H9 (cell line): ENCODE results near the gene DIRAS3. TPM values are rescaled to one million over a fixed set of nuclear protein-coding genes. Genes with fewer than 3 reads are reported as not detected.

ENCODE experiments used
- DNase-seq: peaks from one replicate; pipeline ENCODE4 v3.0.0-alpha.2; 2017
- H2AFZ ChIP-seq: one replicate; pipeline ENCODE4 v1.6.1; 2013; ENCODE audit warnings: mild to moderate bottlenecking, low read length, control low read depth, moderate library complexity
- H2AK5ac ChIP-seq: 2 replicates; pipeline ENCODE4 v1.6.1; 2013; ENCODE audit warnings: low read length, control low read depth, mixed read lengths; ENCODE audit not compliant: insufficient read length
- H2BK120ac ChIP-seq: one replicate; pipeline ENCODE4 v1.6.1; 2013; ENCODE audit warnings: low read depth, mild to moderate bottlenecking, low read length, control low read depth, inconsistent platforms; ENCODE audit not compliant: poor library complexity, severe bottlenecking
- H2BK12ac ChIP-seq: 2 replicates; pipeline ENCODE4 v1.6.1; 2013; ENCODE audit warnings: low read length, control low read depth, mixed read lengths, low read depth; ENCODE audit not compliant: insufficient read length
- H2BK15ac ChIP-seq: 2 replicates; pipeline ENCODE4 v1.6.1; 2013; ENCODE audit warnings: low read depth, low read length, control low read depth
- H2BK20ac ChIP-seq: one replicate; pipeline ENCODE4 v1.6.1; 2013; ENCODE audit warnings: low read depth, mild to moderate bottlenecking, low read length, control low read depth, inconsistent platforms; ENCODE audit not compliant: poor library complexity, severe bottlenecking
- H2BK5ac ChIP-seq: 2 replicates; pipeline ENCODE4 v1.6.1; 2013; ENCODE audit warnings: low read length, control low read depth, mixed read lengths; ENCODE audit not compliant: insufficient read length
- H3K14ac ChIP-seq: 2 replicates; pipeline ENCODE4 v1.6.1; 2013; ENCODE audit warnings: low read length, control low read depth; ENCODE audit not compliant: insufficient read depth
- H3K18ac ChIP-seq: 2 replicates; pipeline ENCODE4 v1.6.1; 2013; ENCODE audit warnings: low read depth, mild to moderate bottlenecking, mixed read lengths, low read length, control low read depth; ENCODE audit not compliant: insufficient read length
- H3K23ac ChIP-seq: 2 replicates; pipeline ENCODE4 v1.6.1; 2013; ENCODE audit warnings: low read length, control low read depth, mixed read lengths, low read depth; ENCODE audit not compliant: insufficient read length
- H3K23me2 ChIP-seq: 2 replicates; pipeline ENCODE4 v1.6.1; 2013; ENCODE audit warnings: low read depth, mild to moderate bottlenecking, mixed read lengths, low read length, control low read depth; ENCODE audit not compliant: insufficient read length, poor library complexity, severe bottlenecking
- H3K27ac ChIP-seq: 2 replicates; pipeline ENCODE4 v1.5.1; 2013; ENCODE audit warnings: low read length, control low read depth, mixed read lengths, low read depth; ENCODE audit not compliant: insufficient read length
- H3K27me3 ChIP-seq: 2 replicates; pipeline ENCODE4 v1.6.1; 2013; ENCODE audit warnings: low read length, control low read depth, inconsistent platforms; ENCODE audit not compliant: insufficient read depth
- H3K4ac ChIP-seq: 2 replicates; pipeline ENCODE4 v1.6.1; 2013; ENCODE audit warnings: low read depth, mild to moderate bottlenecking, control low read depth, inconsistent platforms, low read length, moderate library complexity
- H3K4me1 ChIP-seq: 2 replicates; pipeline ENCODE4 v1.6.1; 2013; ENCODE audit warnings: low read length, control low read depth, inconsistent platforms; ENCODE audit not compliant: insufficient read depth
- H3K4me2 ChIP-seq: 2 replicates; pipeline ENCODE4 v1.6.1; 2013; ENCODE audit warnings: low read length, control low read depth, mixed read lengths; ENCODE audit not compliant: insufficient read length, insufficient read depth
- H3K56ac ChIP-seq: 2 replicates; pipeline ENCODE4 v1.6.1; 2013; ENCODE audit warnings: low read depth, mild to moderate bottlenecking, mixed read lengths, low read length, control low read depth; ENCODE audit not compliant: insufficient read length
- H3K79me1 ChIP-seq: 2 replicates; pipeline ENCODE4 v1.6.1; 2013; ENCODE audit warnings: low read depth, mild to moderate bottlenecking, moderate library complexity, low read length, control low read depth, inconsistent platforms; ENCODE audit not compliant: insufficient read depth, poor library complexity, severe bottlenecking
- H3K79me2 ChIP-seq: 2 replicates; pipeline ENCODE4 v1.6.1; 2013; ENCODE audit warnings: low read length, control low read depth, inconsistent platforms; ENCODE audit not compliant: insufficient read depth
- H3K9ac ChIP-seq: 2 replicates; pipeline ENCODE4 v1.6.1; 2013; ENCODE audit warnings: low read length, control low read depth, mixed read lengths; ENCODE audit not compliant: insufficient read length; ENCODE audit errors: extremely low read depth
- H3K9me3 ChIP-seq: one replicate; pipeline ENCODE4 v1.6.1; 2013; ENCODE audit warnings: low read depth, low read length, inconsistent platforms; ENCODE audit not compliant: control insufficient read depth
- H3T11ph ChIP-seq: one replicate; pipeline ENCODE4 v1.6.1; 2013; ENCODE audit warnings: mild to moderate bottlenecking, low read length, control low read depth, inconsistent platforms
- H4K20me1 ChIP-seq: one replicate; pipeline ENCODE4 v1.6.1; 2013; ENCODE audit not compliant: control insufficient read depth, insufficient read length, insufficient read depth
- H4K5ac ChIP-seq: 2 replicates; pipeline ENCODE4 v1.6.1; 2013; ENCODE audit warnings: low read depth, mild to moderate bottlenecking, mixed read lengths, low read length, control low read depth; ENCODE audit not compliant: insufficient read length
- H4K8ac ChIP-seq: replicated peaks from 2 replicates; pipeline ENCODE4 v1.6.1; 2013; ENCODE audit warnings: low read length, control low read depth, mixed read lengths, low read depth; ENCODE audit not compliant: insufficient read length
- H4K91ac ChIP-seq: 2 replicates; pipeline ENCODE4 v1.6.1; 2013; ENCODE audit warnings: low read depth, mild to moderate bottlenecking, moderate library complexity, mixed read lengths, low read length, control low read depth; ENCODE audit not compliant: insufficient read length
- H3K27ac Mint-ChIP-seq, 3 experiments: 2 replicates in 2 of 3; 3 replicates in 1 of 3; pipeline ENCODE4 v1.8.0; 2020 to 2021; ENCODE audit warnings: mixed read lengths in 3 of 3, mild to moderate bottlenecking in 1 of 3, moderate library complexity in 1 of 3
- H3K27me3 Mint-ChIP-seq: 2 replicates; pipeline ENCODE4 v1.8.0; 2021; ENCODE audit warnings: low read depth, mild to moderate bottlenecking, moderate library complexity, mixed read lengths
- H3K36me3 Mint-ChIP-seq, 3 experiments: 2 replicates in 2 of 3; 3 replicates in 1 of 3; pipeline ENCODE4 v1.8.0; 2020 to 2021; ENCODE audit warnings: low read depth in 3 of 3, mixed read lengths in 3 of 3; ENCODE audit not compliant: insufficient read depth in 1 of 3
- H3K4me1 Mint-ChIP-seq, 2 experiments: 2 replicates each; pipeline ENCODE4 v1.8.0; 2020; ENCODE audit warnings: mixed read lengths in 2 of 2
- H3K4me3 Mint-ChIP-seq, 2 experiments: 2 replicates in 1 of 2; 3 replicates in 1 of 2; pipeline ENCODE4 v1.8.0; 2020 to 2021; ENCODE audit warnings: mild to moderate bottlenecking in 2 of 2, mixed read lengths in 2 of 2, moderate library complexity in 1 of 2
- H3K9me3 Mint-ChIP-seq, 2 experiments: 2 replicates in 1 of 2; 3 replicates in 1 of 2; pipeline ENCODE4 v1.8.0; 2020; ENCODE audit warnings: mild to moderate bottlenecking in 2 of 2, mixed read lengths in 2 of 2, moderate library complexity in 1 of 2
- total RNA-seq: library from RNA; stranded (reverse); gene quantifications from 2 replicates; pipeline ENCODE4 v1.2.1, GENCODE V29; 2021
- TF ChIP-seq, protein P1 (sequence below): fragments of 200-600 bp; sonication (generic); conservative IDR thresholded peaks from 3 replicates; pipeline ENCODE4 v1.8.0; 2021; ENCODE audit warnings: antibody characterized with exemption, mild to moderate bottlenecking

DIRAS3 gene
- total RNA-seq, 1 experiment from 2014 or later = not detected

DNA sequence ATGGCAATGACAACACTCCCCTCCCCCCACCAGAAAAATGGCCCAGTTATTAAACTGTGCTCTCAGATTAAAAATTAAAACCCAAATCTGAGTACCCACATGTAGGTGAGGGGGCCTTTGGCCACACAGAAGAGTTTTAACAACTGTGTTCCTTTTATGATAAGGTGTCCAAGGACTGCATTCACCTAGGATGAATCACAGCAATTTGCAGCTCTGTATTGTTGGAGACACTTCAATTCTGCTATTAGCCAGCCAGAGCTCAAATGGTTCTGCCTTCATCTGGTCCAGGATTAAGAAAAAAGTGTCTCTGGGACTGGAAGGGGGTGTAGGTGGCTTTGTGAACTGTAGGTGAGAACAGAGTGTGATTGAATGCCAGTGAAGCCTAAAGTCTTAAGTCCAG lies 43.3 kb upstream of the DIRAS3 start:
- Mint-ChIP-seq H3K36me3 (no peaks in the 10 kb centered on the region; a peak in 1 of 7 replicates), H3K27me3 (peaks cover 11% of the 10 kb centered on the region; the same call in 1 of the 2 replicates), H3K9me3 (peaks cover 4 to 6% of the 10 kb centered on the region in 2 experiments; a peak in 4 of 5 replicates), H3K4me3 (no peak overlapping the region), H3K4me1 (no peaks in the 10 kb centered on the region), H3K27ac (no peak overlapping the region)
- Histone ChIP-seq H4K20me1 (no peaks in the 10 kb centered on the region), H2AK5ac (no peak overlapping the region), H3K18ac (no peak overlapping the region), H3K79me1 (no peaks in the 10 kb centered on the region), H3K27me3 (no peaks in the 10 kb centered on the region), H4K5ac (no peak overlapping the region), H3K9me3 (no peaks in the 10 kb centered on the region), H4K8ac (no peak overlapping the region), H2AFZ (no peak overlapping the region), H3K4ac (no peak overlapping the region), H3K4me1 (no peaks in the 10 kb centered on the region), H3K4me2 (no peak overlapping the region), H3K14ac (no peak overlapping the region), H2BK20ac (no peak overlapping the region), H2BK15ac (no peak overlapping the region), H3K27ac (no peak overlapping the region), H3K23ac (no peak overlapping the region), H3T11ph (no peak overlapping the region), H3K56ac (no peak overlapping the region), H2BK12ac (no peak overlapping the region), H3K9ac (no peak overlapping the region), H2BK5ac (no peak overlapping the region), H4K91ac (no peak overlapping the region), H3K23me2 (no peaks in the 10 kb centered on the region), H2BK120ac (no peak overlapping the region), H3K79me2 (no peaks in the 10 kb centered on the region)
- no peak for DNase-seq
- TF ChIP-seq, protein P1, sequence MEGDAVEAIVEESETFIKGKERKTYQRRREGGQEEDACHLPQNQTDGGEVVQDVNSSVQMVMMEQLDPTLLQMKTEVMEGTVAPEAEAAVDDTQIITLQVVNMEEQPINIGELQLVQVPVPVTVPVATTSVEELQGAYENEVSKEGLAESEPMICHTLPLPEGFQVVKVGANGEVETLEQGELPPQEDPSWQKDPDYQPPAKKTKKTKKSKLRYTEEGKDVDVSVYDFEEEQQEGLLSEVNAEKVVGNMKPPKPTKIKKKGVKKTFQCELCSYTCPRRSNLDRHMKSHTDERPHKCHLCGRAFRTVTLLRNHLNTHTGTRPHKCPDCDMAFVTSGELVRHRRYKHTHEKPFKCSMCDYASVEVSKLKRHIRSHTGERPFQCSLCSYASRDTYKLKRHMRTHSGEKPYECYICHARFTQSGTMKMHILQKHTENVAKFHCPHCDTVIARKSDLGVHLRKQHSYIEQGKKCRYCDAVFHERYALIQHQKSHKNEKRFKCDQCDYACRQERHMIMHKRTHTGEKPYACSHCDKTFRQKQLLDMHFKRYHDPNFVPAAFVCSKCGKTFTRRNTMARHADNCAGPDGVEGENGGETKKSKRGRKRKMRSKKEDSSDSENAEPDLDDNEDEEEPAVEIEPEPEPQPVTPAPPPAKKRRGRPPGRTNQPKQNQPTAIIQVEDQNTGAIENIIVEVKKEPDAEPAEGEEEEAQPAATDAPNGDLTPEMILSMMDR = no peak
